SK-N-SH (cell line): ENCODE data around the gene TEK. TPM values are rescaled to one million over a fixed set of nuclear protein-coding genes. Genes with fewer than 3 reads are reported as not detected.

ENCODE experiments used
- CTCF ChIA-PET: fragments of 300-600, 350-600 bp; formaldehyde crosslinking; extraction: SDS; loops from one replicate; lab custom pipeline; 2021; lab: Yijun Ruan, JAX
- POLR2A ChIA-PET: fragments of 350-600 bp; sonication (Branson Sonifier 250); formaldehyde crosslinking; extraction: SDS; loops from one replicate; lab custom pipeline; 2020; ENCODE audit warnings: antibody characterized with exemption, inconsistent platforms; lab: Yijun Ruan, JAX
- DNase-seq: peaks from one replicate; pipeline ENCODE4 v3.0.0; 2012
- H2AFZ ChIP-seq: fragments of 200-600 bp; sonication (generic); 2 replicates; pipeline ENCODE4 v1.8.1; 2016; ENCODE audit warnings: antibody characterized with exemption, mild to moderate bottlenecking, low read depth
- H3F3A ChIP-seq: fragments of 200-600 bp; sonication (generic); replicated peaks from 2 replicates; pipeline ENCODE3; 2016; ENCODE audit warnings: antibody characterized with exemption, mild to moderate bottlenecking; ENCODE audit not compliant: insufficient read depth
- H3K27ac ChIP-seq, 2 experiments: fragments of 200-500 bp in 1 of 2; fragments of 200-600 bp in 1 of 2; sonication (Bioruptor generic) in 1 of 2; sonication (generic), shearing (Covaris generic) in 1 of 2; 2 replicates each; pipeline versions ENCODE4 v1.5.1 to v1.6.1; 2014 to 2016; ENCODE audit warnings: low read depth in 2 of 2, inconsistent platforms in 1 of 2, low read length in 1 of 2, mild to moderate bottlenecking in 1 of 2, mixed read lengths in 1 of 2
- H3K27me3 ChIP-seq: fragments of 200-600 bp; sonication (generic), shearing (Covaris generic); 2 replicates; pipeline ENCODE4 v1.6.1; 2016; ENCODE audit warnings: mixed run types; ENCODE audit not compliant: insufficient read depth
- H3K36me3 ChIP-seq, 2 experiments: fragments of 200-500 bp in 1 of 2; fragments of 200-600 bp in 1 of 2; sonication (Bioruptor generic) in 1 of 2; sonication (generic) in 1 of 2; replicated peaks in 1 of 2; 2 replicates each; pipeline versions ENCODE3 to v1.5.1; 2014 to 2016; ENCODE audit warnings: low read length in 1 of 2, mild to moderate bottlenecking in 1 of 2; ENCODE audit not compliant: insufficient read depth in 2 of 2, control insufficient read depth in 1 of 2
- H3K4me1 ChIP-seq, 2 experiments: fragments of 200-500 bp in 1 of 2; fragments of 200-600 bp in 1 of 2; sonication (Bioruptor generic) in 1 of 2; sonication (generic), shearing (Covaris generic) in 1 of 2; 2 replicates each; pipeline versions ENCODE4 v1.5.1 to v1.6.1; 2014 to 2016; ENCODE audit warnings: low read depth in 1 of 2, low read length in 1 of 2, mixed run types in 1 of 2; ENCODE audit not compliant: insufficient read depth in 2 of 2, control insufficient read depth in 1 of 2
- H3K4me2 ChIP-seq: fragments of 200-600 bp; sonication (generic), shearing (Covaris generic); 2 replicates; pipeline ENCODE4 v1.6.1; 2017; ENCODE audit warnings: mixed run types
- H3K4me3 ChIP-seq, 2 experiments: fragments of 200-500 bp in 1 of 2; fragments of 200-600 bp in 1 of 2; sonication (Bioruptor generic) in 1 of 2; sonication (generic), shearing (Covaris generic) in 1 of 2; 2 replicates each; pipeline versions ENCODE4 v1.5.1 to v1.8.1; 2014 to 2016; ENCODE audit warnings: low read depth in 2 of 2, inconsistent platforms in 1 of 2, low read length in 1 of 2, mild to moderate bottlenecking in 1 of 2, mixed read lengths in 1 of 2, moderate library complexity in 1 of 2
- H3K79me2 ChIP-seq: fragments of 200-600 bp; sonication (generic); 2 replicates; pipeline ENCODE4 v1.8.1; 2017; ENCODE audit warnings: mild to moderate bottlenecking; ENCODE audit not compliant: insufficient read depth
- H3K9ac ChIP-seq: fragments of 200-600 bp; sonication (generic); 2 replicates; pipeline ENCODE4 v1.6.1; 2017; ENCODE audit warnings: mixed run types
- H3K9me2 ChIP-seq: fragments of 200-600 bp; sonication (generic); 2 replicates; pipeline ENCODE4 v1.6.1; 2017; ENCODE audit warnings: mixed run types
- H3K9me3 ChIP-seq: fragments of 200-600 bp; sonication (generic); 2 replicates; pipeline ENCODE4 v1.6.1; 2017; ENCODE audit warnings: mixed run types, mild to moderate bottlenecking, moderate library complexity
- H4K20me1 ChIP-seq: fragments of 200-600 bp; sonication (generic); 2 replicates; pipeline ENCODE4 v1.6.1; 2017; ENCODE audit warnings: mild to moderate bottlenecking, mixed run types; ENCODE audit not compliant: insufficient read depth
- CHD2 ChIP-seq: fragments of 150-350 bp; IDR thresholded peaks from 2 replicates; pipeline ENCODE4 v1.6.1; 2018; ENCODE audit warnings: low read length; ENCODE audit not compliant: partially characterized antibody
- EP300 ChIP-seq, 2 experiments: IDR thresholded peaks; 2 replicates each; pipeline versions ENCODE4 v1.4.0 to v1.6.1; 2012; ENCODE audit warnings: borderline replicate concordance in 1 of 2, low read depth in 1 of 2, low read length in 1 of 2
- EZH2phosphoT487 ChIP-seq: fragments of 200-600 bp; sonication (generic); IDR thresholded peaks from 2 replicates; pipeline ENCODE4 v1.6.1; 2017; ENCODE audit warnings: low read depth, mixed run types, mild to moderate bottlenecking, antibody characterized with exemption, moderate library complexity, borderline replicate concordance
- FOXM1 ChIP-seq: IDR thresholded peaks from 2 replicates; pipeline ENCODE4 v1.4.0; 2012; ENCODE audit warnings: low read depth, mild to moderate bottlenecking
- GABPA ChIP-seq: IDR thresholded peaks from 2 replicates; pipeline ENCODE4 v1.4.0; 2012; ENCODE audit warnings: low read depth, mild to moderate bottlenecking
- GATA2 ChIP-seq: sonication (generic); formaldehyde crosslinking; IDR thresholded peaks from 2 replicates; pipeline ENCODE4 v1.5.0; 2020; ENCODE audit warnings: mild to moderate bottlenecking, missing genetic modification reagents
- JUND ChIP-seq: IDR thresholded peaks from 2 replicates; pipeline ENCODE4 v1.4.0; 2012
- MEF2A ChIP-seq: IDR thresholded peaks from 2 replicates; pipeline ENCODE4 v1.4.0; 2012; ENCODE audit warnings: low read depth, borderline replicate concordance
- NFIC ChIP-seq: IDR thresholded peaks from 2 replicates; pipeline ENCODE4 v1.4.0; 2012; ENCODE audit warnings: borderline replicate concordance
- NRF1 ChIP-seq: IDR thresholded peaks from 2 replicates; pipeline ENCODE4 v1.6.1; 2012; ENCODE audit warnings: low read depth, mild to moderate bottlenecking, low read length
- POLR2AphosphoS5 ChIP-seq: IDR thresholded peaks from 2 replicates; pipeline ENCODE4 v1.6.1; 2012; ENCODE audit warnings: low read depth, low read length
- RAD21 ChIP-seq: IDR thresholded peaks from 2 replicates; pipeline ENCODE4 v1.6.1; 2012; ENCODE audit warnings: mild to moderate bottlenecking, low read length
- RCOR1 ChIP-seq: fragments of 150-350 bp; IDR thresholded peaks from 2 replicates; pipeline ENCODE4 v1.6.1; 2017; ENCODE audit warnings: antibody characterized with exemption, low read length
- RFX5 ChIP-seq: IDR thresholded peaks from 2 replicates; pipeline ENCODE4 v1.6.1; 2012; ENCODE audit warnings: mild to moderate bottlenecking, improper control_type of control experiment, low read length
- SIN3A ChIP-seq: IDR thresholded peaks from 2 replicates; pipeline ENCODE4 v1.6.1; 2012; ENCODE audit warnings: low read depth, mild to moderate bottlenecking, low read length, moderate library complexity, borderline replicate concordance
- SMC3 ChIP-seq: IDR thresholded peaks from 2 replicates; pipeline ENCODE4 v1.6.1; 2012; ENCODE audit warnings: low read depth, low read length, improper control_type of control experiment
- TCF12 ChIP-seq: IDR thresholded peaks from 2 replicates; pipeline ENCODE4 v1.4.0; 2012
- YY1 ChIP-seq: IDR thresholded peaks from 2 replicates; pipeline ENCODE4 v1.4.0; 2012; ENCODE audit warnings: low read depth, mild to moderate bottlenecking
- polyA plus RNA-seq, 3 experiments: library from polyadenylated mRNA; depleted of rRNA; stranded (reverse); fragments of >200 nt; gene quantifications; 2 replicates each; pipeline ENCODE4 v1.2.3, GENCODE V29; 2012
- TF ChIP-seq, protein P1 (sequence below): fragments of 200-600 bp; sonication (generic); IDR thresholded peaks from 2 replicates; pipeline ENCODE4 v1.6.1; 2017; ENCODE audit warnings: antibody characterized with exemption, mild to moderate bottlenecking, moderate library complexity
- TF ChIP-seq, protein P2 (sequence below): fragments of 150-350 bp; IDR thresholded peaks from 2 replicates; pipeline ENCODE4 v1.6.1; 2017; ENCODE audit warnings: antibody characterized with exemption, low read length, low read depth, borderline replicate concordance

The TEK gene
- polyA plus RNA-seq, 1 of the 3 experiments (the other 2 are of a cell fraction) = 0.03 TPM

GRCh38 chr9:27154908-27155307 lies 45.9 kb downstream of the TEK start (continued):
- TF ChIP-seq, protein P1, sequence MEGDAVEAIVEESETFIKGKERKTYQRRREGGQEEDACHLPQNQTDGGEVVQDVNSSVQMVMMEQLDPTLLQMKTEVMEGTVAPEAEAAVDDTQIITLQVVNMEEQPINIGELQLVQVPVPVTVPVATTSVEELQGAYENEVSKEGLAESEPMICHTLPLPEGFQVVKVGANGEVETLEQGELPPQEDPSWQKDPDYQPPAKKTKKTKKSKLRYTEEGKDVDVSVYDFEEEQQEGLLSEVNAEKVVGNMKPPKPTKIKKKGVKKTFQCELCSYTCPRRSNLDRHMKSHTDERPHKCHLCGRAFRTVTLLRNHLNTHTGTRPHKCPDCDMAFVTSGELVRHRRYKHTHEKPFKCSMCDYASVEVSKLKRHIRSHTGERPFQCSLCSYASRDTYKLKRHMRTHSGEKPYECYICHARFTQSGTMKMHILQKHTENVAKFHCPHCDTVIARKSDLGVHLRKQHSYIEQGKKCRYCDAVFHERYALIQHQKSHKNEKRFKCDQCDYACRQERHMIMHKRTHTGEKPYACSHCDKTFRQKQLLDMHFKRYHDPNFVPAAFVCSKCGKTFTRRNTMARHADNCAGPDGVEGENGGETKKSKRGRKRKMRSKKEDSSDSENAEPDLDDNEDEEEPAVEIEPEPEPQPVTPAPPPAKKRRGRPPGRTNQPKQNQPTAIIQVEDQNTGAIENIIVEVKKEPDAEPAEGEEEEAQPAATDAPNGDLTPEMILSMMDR = no peak
- TF ChIP-seq EZH2phosphoT487 (no peak), RAD21 (no peak), EP300 (IDR thresholded peaks at IDR 0.05; ENCODE audit: borderline replicate concordance in 1 of 2, low read depth in 1 of 2, low read length in 1 of 2) (peak; percentile 47 to 80), NFIC (peak; percentile 94), RFX5 (no peak), GATA2 (CRISPR knock-in tag) (no peak), JUND (peak; percentile 58)
- TF ChIP-seq, all 33 proteins: peak for 14

DNA sequence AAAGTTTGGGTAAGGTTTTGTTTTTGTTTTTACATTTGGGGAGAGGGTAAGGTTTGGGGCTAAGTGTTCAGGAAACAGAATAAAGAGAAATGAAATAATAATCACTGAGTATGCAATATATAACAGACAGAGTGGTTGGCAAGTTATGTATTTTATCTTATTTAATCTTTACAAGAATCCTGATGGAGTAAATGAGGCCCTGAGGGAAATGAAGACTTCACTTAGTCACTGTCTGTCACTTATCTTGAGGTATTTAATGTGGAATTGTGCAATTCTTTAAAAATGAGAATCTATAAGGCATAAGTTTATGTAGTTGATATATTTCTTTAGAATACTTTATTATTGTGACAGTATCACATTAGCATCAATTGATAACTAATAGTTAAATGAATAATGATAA lies 48.1 kb downstream of the TEK start:
- ChIA-PET POLR2A (no interaction called here), CTCF (no interaction called here)
- H3K9me3 ChIP-seq = no peaks in the 10 kb centered on the region
- no peak overlapping the region for H3K4me3 ChIP-seq
- H3K9ac ChIP-seq = no peak overlapping the region
- no peaks in the 10 kb centered on the region for H3K79me2 ChIP-seq
- no peaks in the 10 kb centered on the region for H4K20me1 ChIP-seq
- H3K4me1 ChIP-seq = peaks cover 0 to 6% of the 10 kb centered on the region in 2 experiments; a peak in 1 of 4 replicates
- TF ChIP-seq GABPA (no peak), CHD2 (no peak), RFX5 (no peak), SMC3 (no peak), POLR2AphosphoS5 (no peak), RCOR1 (no peak), YY1 (no peak), RAD21 (no peak), MEF2A (no peak), EZH2phosphoT487 (no peak), EP300 (IDR thresholded peaks at IDR 0.05; ENCODE audit: borderline replicate concordance in 1 of 2, low read depth in 1 of 2, low read length in 1 of 2) (no peak), NRF1 (no peak), FOXM1 (no peak), SIN3A (no peak), TCF12 (no peak)
- TF ChIP-seq, protein P2, sequence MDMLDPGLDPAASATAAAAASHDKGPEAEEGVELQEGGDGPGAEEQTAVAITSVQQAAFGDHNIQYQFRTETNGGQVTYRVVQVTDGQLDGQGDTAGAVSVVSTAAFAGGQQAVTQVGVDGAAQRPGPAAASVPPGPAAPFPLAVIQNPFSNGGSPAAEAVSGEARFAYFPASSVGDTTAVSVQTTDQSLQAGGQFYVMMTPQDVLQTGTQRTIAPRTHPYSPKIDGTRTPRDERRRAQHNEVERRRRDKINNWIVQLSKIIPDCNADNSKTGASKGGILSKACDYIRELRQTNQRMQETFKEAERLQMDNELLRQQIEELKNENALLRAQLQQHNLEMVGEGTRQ = no peak
- TF ChIP-seq, all 33 proteins: peak for 0
- no peaks in the 10 kb centered on the region for H3K27me3 ChIP-seq
- no peak overlapping the region for H3K27ac ChIP-seq
- H3K9me2 ChIP-seq = no peaks in the 10 kb centered on the region
- 0 out of 2 replicates have a peak overlapping the region, but pooled peaks have one; percentile 52 for H2AFZ ChIP-seq
- H3F3A ChIP-seq = peaks cover 24% of the 10 kb centered on the region
- DNase-seq = no peak
- H3K36me3 ChIP-seq = no peaks in the 10 kb centered on the region
- no peak overlapping the region for H3K4me2 ChIP-seq
